Epithelial cell of prostate (primary cell): ENCODE measurements around the gene HTR7.
"Not testable (repeated sequence)": the region's sequence is repeated elsewhere in the genome, so short reads cannot be mapped to it uniquely, and the experiment has no call there.

Experiments
- DNase-seq: peaks from one replicate; pipeline ENCODE4 v3.0.0-alpha.2; 2011; ENCODE audit warnings: low read depth, low spot score
- H3K27ac ChIP-seq: fragments of 450-650 bp; 2 replicates; pipeline ENCODE4 v1.5.1; 2017; ENCODE audit warnings: mild to moderate bottlenecking

The HTR7 gene

DNA sequence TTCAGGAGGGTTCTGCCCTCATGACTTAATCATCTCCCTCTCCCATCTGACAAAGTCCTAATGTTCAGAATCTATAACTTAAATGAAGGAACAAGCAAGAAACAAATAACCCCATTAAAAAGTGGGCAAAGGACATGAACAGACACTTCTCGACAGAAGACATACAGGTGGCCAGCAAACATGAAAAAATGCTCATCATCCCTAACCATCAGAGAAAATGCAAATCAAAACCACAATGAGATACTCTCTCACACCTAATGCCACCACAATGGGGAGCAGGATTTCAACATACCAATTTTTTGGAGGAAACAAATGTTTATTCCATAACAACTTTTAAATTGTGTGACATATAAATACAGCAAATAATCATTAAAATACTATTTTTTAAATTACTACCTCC is 3.0 kb upstream of the HTR7 start:
- H3K27ac ChIP-seq = no peak overlapping the region
- no peak for DNase-seq

DNA sequence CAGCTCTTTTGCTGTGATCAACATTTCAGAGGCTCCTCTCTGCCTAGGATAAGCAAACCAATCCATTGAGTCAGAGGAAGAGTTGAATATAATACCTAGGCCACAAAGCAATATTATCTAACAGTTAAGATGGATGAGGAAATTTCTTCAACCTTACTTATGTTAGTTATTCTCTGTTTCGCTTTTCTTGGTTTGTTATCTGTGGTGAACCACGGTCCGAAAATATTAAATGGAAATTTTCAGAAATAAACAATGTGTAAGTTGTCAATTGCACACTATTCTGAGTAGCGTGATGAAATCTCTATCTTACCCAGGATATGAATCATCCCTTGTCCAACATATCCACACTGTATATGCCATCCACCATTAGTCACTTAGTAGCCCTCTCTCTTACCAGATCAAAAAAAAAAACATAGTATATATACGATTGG is 1.5 kb upstream of the HTR7 start:
- peak overlapping the region; percentile 98 for H3K27ac ChIP-seq

DNA sequence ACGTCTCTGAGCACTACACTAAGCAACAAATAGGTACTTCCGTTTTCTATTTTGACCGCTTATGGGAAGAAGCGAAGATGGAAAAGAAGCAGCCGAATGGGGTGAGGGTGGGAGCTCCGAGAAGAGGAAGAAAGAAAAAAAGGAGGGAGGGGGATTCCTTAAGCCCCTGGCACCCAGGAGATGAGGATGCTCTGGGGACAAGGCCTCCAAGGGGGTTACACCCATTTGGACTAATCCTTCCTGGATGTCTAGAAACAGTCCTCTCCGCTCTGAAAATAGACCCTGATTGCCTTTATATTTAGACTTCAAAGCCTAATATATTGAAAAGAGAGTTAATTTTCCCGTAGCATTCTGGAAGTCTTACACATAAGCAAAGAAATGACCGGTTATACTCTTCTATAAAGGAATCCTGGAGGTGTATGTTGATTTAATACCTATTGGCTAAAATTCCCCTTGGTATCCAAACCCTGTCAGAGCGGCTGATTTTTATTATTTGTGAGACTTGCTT is 676 bp upstream of the HTR7 start:
- peak overlapping the region; percentile 98 for H3K27ac ChIP-seq
- no peak for DNase-seq

More for the DNA sequence above, 1.5 kb upstream of the HTR7 start:
- no peak for DNase-seq

DNA sequence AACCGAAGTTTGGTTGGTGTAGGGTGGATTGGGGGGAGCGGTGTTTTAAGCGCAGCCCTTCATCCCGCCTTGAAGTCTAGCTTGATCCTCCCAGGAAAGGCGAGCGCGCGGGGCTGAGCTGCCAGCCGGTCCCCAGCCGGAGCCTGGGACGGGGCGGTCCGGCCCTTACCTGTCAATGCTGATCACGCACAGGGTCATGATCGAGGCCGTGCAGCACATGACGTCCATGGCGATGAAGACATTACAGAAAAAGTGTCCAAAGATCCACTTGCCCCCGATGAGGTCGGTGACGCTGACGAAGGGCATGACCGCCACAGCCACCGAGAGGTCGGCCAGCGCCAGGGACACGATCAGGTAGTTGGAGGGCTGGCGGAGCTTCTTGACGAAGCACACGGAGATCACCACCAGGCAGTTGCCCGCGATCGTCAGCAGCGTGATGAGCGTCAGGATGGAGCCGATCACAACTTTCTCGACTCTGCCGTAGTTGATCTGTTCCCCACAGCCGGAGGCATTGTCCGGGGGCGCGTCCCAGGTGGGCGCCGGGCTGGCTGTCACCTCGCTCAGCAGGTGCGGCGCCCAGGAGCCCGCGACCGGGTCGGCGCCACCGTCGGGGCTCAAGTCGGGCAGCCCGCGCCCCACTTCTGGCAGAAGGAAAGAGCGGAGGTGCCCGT is 740 bp downstream of the HTR7 start:
- DNase-seq = no peak
- H3K27ac ChIP-seq = peak overlapping the region; percentile 98

DNA sequence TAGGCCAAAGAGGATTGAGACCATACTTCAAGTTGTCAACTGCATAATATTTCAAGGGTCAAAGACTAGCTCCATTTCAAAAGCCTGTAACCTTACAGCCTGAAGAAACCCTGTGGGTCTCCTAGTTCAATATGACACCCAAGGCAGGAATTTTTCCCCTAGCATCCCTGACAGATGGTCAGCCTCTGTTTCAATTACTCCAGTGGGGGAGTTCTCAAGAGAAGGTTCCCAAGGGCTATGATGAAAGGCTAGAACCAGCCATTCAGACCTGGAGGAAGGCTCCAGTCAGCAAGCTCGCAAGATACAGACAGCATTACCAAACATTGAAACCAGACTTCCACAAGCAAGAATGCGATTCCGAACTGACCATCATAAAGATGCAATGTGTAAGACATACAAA is 1.6 kb downstream of the HTR7 start:
- no peak for DNase-seq
- peak overlapping the region; percentile 98 for H3K27ac ChIP-seq

DNA sequence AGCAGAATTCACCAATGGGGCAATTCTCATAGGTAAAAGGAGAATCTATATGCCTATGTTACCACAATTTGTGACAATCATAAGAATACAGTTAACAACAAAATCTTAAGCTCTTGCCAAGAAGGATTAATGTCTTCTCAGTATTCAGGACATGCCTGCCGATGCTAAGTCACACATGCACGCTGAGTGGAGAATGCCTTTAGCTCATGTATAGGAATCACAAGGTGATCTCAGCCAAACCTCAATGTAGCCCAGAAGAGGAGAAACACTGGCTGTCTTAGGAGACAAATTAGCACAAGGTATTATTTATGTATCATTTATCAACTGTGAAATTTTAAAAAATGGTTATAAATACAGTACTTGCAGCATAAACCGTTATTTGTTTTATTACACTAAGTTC is 2.7 kb downstream of the HTR7 start:
- DNase-seq = no peak
- peak overlapping the region; percentile 98 for H3K27ac ChIP-seq

DNA sequence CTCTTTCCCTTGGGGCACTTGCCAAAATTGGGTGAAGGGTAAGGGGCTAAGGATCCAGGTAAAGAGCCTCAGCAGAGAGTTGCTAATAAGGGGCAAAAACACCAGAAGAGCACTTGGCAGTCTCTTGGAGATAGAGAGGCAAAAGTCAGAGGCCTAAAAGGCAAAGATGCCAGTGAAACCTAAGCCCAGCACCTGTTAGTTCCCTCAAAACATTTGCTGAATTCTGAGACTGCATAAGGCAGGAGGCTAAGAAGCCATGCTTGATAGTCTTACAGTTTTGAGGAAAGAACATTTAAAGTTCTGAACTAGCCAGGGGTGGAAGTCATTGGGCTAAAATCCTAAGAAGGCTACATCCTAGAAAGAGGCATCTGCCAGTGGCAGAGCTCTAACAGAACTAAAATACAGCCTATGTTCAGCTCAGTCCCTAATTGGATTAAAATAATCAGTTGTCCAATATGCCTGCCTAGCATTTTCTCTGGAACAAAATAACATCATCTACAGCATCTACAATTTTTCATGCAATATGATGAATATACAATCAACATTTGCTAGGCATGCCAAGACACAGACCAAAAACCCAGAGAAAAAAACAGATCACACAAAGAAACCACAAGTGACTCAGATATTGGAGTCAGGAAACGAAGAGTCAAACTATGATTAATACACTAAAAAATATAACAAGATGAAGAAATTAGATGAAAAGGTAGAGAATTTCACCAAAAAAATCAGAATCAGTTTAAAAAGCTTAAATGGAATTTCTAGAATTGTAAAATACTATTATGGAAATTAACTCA is 7.7 kb downstream of the HTR7 start:
- peak overlapping the region; percentile 92 for H3K27ac ChIP-seq
- no peak for DNase-seq

DNA sequence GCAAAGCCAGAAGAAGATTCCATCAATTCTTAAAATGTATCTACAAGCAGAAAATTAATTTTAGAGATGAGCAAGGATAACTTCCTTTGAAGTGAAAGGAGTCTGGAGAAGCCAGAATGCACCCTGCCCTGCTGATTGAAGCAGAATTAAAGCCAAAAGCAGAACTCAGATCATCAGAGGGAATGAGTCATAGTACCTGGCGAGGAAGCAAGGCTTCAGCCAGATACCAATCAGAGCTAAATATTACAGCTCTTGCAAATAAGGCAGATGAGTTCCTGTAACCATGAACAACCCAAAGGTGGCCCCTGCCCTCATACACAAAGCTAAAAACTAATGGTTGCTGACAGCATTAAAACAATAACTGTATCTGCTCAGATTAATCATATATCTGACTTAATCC is 10.4 kb downstream of the HTR7 start:
- H3K27ac ChIP-seq = peak overlapping the region; percentile 89
- DNase-seq = peak; percentile 74

DNA sequence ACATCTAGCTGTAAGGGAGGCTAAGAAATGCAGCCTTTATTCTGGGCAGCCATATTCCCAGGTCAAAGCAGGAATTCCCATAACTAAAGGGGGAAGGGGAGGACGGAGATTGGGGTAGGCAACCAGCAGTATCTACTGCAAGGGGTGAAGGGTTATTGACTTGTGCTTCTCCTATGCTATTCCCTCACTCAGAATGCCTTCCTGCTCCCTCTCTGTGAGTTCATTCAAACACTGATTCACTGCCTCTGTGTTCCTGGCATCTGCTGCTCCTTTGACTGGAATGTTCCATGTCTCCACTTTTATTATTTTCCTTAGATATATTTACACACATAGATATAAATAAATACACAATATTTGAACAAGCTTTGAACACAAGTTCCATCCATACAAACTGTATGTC is 11.1 kb downstream of the HTR7 start:
- DNase-seq = no peak

DNA sequence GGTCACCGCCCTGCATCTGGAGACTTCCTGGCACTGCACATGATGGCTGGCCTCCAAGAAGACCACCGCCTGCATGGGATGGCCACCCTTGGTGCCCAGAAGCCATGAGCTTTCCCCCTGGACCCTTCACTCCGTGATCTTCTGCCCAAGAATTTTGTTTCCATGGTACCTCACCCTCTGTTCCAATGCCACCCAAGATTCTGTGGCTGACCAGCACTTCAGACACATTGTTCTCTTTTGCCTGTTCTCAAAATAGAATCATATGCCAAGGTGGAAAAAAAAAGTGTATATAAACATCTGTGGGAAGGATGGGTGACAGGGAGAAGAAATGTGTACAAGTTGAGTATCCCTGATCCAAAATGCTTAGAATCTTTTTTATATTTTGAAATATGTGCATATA is 12.1 kb downstream of the HTR7 start:
- H3K27ac ChIP-seq = peak overlapping the region; percentile 89
- no peak for DNase-seq

More for the DNA sequence above, 11.1 kb downstream of the HTR7 start:
- H3K27ac ChIP-seq = peak overlapping the region; percentile 89

DNA sequence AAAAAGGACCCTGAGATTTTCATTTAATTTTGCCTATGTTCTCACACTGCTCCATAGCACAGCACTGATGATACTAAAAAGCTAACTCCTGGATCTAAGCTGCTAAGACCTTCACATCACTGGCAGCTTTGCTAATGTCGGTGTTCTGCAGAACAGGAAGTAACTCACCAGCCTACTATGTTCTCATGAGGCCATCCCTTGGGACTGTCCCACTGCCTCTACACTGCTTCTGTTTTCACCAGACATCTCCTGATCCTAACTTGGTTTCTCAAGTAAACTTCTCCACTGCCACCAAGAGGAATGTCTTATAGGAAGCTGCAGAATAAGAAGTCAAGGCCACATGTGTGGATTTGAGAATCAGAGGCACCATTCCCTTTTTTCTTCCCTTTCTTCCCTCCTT is 15.1 kb downstream of the HTR7 start:
- no peak overlapping the region for H3K27ac ChIP-seq
- DNase-seq = no peak

DNA sequence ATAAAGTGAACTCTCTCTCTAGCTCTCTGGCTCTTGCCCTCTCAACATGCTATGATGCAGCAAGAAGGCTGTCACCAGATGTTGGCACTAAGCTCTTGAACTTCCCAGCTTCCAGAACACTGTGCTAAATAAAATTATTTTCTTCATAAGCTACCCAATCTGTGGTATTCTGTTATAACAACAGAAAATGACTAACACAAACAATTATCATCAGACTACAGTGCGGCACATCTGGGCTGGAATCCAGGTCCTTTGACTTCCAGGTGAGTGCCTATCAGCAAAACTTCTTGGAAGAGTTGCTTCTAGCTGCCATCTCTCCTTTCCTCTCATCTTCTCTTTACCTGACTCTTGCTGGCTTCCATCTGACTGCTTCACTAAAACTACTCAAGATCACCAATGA is 20.4 kb downstream of the HTR7 start:
- no peak for DNase-seq
- no peak overlapping the region for H3K27ac ChIP-seq

DNA sequence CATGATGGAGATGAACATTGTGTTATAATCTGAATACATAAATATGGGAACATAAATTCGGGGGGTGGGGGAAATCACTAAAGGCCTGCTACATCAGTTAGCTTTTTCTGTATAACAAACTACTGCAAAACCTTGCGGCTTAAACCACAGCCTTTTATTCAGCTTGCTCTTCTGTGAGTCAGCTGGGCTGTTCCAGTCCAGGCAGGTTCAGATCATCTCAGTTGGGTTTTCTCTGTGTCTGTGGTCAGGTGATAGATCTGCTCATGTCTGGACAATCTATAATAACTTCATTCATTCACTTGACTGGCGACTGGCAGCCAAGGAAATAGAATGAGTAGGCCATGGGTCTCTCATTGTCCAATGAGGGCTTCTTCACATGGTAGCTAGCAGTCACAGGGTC is 23.5 kb downstream of the HTR7 start:
- peak; percentile 91 for DNase-seq
- peak overlapping the region; percentile 85 for H3K27ac ChIP-seq

DNA sequence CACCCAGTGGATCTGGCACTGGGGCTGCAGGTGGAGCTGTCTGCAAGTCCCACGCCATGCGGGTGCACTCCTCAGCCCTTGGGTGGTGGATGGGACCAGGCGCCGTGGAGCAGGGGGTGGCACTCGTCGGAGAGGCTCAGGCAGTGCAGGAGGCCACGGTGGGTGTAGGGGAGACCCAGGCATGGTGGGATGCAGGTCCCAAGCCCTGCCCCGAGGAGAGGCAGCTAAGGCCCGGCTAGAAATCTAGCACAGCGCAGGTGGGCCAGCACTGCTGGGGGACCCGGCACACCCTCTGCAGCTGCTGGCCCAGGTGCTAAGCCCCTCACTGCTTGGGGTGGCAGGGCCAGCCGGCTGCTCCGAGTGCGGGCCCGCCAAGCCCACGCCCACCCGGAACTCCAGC is 25.7 kb downstream of the HTR7 start:
- DNase-seq = no peak
- H3K27ac ChIP-seq = no peak overlapping the region

DNA sequence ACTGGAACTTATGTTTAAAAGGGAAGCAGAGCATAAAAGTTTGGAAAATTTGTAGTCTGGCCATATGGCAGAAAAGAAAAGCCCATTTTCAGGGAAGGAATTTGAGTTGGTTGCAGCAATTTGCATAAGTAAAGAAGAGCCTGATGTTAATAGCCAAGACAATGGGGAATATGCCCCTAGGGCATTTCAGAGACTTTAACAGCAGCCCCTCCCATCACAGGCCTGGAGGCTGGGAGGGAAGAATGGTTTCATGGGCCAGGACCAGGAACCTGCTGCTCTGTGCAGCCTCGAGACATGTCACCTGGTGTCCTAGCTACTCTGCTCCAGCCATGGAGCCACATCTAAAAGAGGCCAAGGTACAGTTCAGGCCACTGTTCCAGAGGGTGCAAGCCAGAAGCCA is 35.3 kb downstream of the HTR7 start:
- no peak overlapping the region for H3K27ac ChIP-seq
- DNase-seq = no peak

DNA sequence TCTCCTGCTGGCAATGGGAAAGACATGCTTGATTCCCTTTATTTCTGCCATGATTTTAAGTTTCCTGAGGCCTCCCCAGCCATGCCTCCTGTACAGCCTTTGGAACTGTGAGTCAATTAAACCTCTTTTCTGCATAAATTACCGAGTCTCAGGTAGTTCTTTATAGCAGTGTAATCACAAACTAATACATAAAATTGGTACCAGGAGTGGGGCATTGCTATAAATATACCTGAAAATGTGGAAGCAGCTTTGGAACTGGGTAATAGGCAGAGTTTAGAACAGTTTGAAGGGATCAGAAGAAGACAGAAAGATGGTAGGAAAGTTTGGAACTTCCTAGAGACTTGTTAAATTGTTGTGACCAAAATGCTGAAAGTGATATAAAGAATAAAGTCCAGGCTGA is 36.0 kb downstream of the HTR7 start:
- H3K27ac ChIP-seq, DNase-seq: not testable (repeated sequence)

DNA sequence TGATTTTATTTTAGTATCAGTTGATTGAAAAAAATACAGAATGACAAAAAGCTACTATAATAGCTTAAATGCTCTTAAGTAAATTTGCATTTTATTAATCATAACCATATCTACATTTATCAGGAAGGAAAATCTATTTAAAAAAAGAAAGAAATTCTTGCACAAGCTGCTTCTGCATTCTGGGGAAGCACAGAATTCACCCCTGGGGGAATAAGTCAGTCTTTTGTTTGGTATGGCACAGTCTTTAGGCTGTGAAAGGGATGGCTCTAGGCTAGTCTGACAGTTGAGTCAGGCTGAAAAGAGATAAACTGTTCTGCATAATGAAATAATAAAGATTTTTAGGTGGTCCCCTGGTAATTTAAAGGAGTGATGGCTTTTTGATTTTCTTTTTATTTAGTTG is 37.9 kb downstream of the HTR7 start:
- H3K27ac ChIP-seq = peak overlapping the region; percentile 96
- no peak for DNase-seq

DNA sequence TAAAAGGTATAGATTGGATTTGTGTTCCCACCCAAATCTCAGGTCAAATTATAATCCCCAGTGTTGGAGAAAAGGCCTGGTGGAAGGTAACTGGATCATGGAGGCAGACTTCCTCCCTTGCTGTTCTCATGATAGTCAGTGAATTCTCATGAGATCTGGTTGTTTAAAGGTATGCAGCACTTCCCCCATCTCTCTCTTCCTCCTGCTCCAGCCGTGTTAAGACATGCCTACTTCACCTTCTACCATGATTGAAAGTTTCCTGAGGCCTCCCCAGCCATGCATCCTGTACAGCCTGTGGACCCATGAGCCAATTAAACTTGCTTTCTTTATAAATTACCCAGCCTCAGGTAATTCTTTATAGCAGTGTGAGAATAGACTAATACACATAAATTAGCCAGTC is 39.1 kb downstream of the HTR7 start:
- peak; percentile 39 for DNase-seq
- peak overlapping the region; percentile 96 for H3K27ac ChIP-seq

DNA sequence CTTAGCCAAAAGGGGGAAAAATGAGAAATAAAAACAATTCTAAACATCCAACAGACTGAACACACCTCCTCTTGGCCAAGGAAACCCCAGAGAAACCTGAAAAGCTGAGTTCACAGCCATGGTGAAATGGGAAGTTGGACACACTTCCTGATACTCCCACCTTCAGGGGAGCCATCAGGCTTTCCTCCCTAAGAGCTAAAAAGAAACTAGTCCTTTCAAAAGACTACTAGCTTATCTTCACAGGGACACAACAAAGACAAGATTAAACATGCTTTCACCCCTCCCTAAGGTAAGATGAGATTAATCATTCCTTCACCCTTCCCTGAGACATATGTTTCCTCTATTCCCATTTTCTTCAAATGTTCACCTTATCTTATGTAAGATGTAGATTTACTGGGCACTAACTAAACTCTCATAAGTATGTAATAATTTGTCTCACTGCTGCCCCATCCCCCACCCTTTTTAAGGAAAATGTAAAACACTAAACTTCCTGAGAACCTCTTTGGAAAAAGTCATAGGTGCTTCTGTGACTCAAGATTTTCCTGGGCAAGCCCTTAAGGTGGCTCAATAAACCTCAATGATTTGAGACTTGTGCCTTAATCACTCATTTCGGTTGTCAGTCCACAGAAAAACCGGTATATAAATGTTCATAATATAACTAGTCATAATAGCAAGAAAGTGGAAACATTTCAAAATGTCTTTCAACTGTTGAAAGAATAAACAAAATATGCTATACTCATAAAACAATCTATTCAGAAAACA is 40.5 kb downstream of the HTR7 start:
- peak overlapping the region; percentile 96 for H3K27ac ChIP-seq
- DNase-seq = peak; percentile 64

DNA sequence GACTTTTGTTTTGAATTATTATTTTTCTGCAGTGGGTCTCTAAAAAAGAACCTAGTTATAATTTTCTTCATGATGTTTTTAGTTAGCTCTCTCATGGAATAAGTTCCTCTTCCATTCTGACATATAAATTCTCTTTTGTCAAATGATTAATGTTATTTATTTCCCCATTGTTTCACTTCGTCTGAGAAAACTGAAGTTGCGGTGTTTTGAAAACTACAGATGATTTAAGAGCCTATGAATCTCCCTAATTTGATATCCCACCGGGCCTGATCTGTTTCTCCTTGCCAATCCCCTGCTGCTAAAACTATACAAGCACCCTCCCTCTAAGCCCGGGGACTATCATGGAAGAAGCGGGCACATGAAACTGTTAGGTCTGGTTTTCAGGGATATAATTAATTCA is 41.4 kb downstream of the HTR7 start:
- peak overlapping the region; percentile 96 for H3K27ac ChIP-seq
- no peak for DNase-seq
